Measurements from ENCODE around the gene CFAP97D1.

CFAP97D1 gene

GRCh38 chr17:43780135-43780534 lies at the start of gene CFAP97D1:
CFAP97D1 (plus strand) TSS chr17:43780435; CDS start chr17:43780463, 28 bp downstream.
- DNase-seq: no peak

GRCh38 chr17:43732958-43733357 lies 47.3 kb upstream of the CFAP97D1 start:
- DNase-seq: no peak

GRCh38 chr17:43733956-43734355 lies 46.3 kb upstream of the CFAP97D1 start:
- no peak for DNase-seq

DNA sequence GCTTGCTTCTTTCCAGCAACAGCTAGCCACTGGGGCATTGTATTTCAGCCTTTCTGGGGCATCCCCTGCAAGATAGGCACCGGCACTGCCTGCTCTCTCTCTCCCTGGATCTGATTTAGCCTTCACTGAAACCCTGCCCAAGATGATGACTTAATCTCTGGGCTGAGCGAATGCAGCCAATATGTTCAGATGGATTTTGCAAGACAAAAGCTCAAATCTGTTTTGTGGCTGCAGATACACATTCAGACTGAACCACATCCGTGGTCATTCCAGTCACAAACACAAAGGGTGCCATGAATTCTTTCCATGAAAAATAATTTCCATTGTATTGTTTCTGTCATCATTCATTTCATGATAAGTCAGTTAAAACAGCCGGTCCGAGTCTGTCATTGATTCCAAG lies 45.9 kb upstream of the CFAP97D1 start:
- DNase-seq: no peak

DNA sequence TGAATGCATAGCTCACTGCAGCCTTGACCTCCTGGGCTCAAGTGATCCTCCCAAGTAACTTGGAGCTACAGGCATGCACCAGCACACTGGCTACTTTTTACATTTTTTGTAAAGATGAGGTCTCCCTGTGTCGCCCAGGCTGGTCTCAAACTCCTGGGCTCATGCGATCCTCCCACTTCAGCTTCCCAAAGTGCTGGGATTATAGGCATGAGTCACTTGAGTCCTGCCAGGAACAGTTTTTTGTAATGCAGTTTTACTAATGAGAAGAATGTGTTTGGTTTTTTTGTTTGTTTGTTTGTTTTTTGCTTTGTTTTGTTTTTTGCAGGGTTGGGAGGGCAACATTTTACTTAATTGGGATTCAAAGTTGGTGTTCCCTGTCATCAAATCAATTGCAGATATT lies 43.8 kb upstream of the CFAP97D1 start:
- no peak for DNase-seq

DNA sequence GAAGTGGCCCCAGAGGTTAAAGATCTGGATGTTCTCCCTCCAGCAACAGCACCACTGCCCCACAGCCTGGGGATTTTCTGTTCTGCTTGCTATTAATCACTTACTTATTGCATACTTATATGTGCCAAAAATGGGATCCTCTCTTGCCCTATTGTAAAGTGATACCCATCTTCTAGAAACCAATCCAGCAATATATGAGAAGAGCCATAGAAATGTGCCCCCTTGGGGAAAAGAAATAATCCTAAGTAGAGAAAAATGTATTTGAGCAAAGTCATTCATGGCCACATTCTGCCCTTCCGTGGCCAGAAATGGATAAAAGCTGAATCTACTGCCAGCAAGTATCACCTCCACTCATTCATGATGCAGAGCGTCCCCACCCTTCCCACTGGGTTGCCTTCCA lies 42.5 kb upstream of the CFAP97D1 start:
- no peak for DNase-seq

DNA sequence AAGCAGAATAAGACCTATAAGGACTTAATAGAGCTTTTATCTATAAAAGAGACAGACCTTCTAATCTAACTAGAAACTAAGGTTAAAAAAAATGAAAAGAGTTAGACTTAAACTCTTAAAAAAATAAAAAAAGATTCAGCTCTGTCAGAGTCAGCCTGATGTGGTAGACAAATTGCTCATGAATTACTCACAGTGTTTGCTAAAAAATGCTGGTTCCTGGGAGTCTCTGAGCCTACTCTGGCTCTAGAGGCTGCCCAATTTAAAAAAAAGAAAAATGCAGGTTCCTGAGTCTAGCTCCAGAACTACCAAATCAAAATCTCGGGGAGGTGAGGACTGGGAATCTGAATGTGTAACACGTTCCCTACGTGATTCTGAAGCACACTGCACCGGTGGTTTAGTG lies 39.7 kb upstream of the CFAP97D1 start:
- no peak for DNase-seq

DNA sequence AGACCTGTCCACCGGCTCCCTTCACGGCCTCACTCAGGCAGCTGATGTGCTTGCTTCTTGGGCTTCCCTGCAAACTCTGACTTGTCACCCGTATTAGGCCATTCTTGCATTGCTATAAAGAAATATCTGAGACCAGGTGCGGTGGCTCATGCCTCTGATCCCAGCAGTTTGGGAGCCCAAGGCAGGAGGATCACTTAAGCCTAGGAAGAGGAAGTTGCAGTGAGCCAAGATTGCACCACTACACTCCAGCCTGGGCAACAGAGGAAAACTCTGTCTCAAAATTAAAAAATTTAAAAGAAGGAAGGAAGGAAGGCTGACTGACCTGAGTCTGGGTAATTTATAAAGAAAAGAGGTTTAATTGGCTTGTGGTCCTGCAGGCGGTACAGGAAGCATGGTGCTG lies 38.6 kb upstream of the CFAP97D1 start:
- DNase-seq: no peak

DNA sequence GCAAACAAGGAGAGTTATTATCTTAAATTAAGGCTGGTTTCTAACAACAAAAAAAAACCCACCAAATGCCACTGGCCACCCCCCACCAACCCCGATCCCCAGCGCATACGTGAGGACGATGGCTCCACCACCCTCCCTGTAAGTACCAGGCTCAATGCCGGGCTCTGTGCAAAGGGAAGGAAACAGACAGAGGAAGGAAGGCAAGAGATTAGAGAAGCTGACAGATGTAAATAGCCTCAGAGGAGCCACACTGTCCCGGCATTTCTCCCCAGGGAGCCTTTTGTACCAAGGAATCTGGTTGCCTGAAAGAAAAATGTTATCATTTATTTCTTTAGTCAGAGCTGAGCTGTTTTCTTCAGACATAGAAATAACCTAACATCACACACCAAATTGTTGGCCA lies 34.7 kb upstream of the CFAP97D1 start:
- DNase-seq: no peak

DNA sequence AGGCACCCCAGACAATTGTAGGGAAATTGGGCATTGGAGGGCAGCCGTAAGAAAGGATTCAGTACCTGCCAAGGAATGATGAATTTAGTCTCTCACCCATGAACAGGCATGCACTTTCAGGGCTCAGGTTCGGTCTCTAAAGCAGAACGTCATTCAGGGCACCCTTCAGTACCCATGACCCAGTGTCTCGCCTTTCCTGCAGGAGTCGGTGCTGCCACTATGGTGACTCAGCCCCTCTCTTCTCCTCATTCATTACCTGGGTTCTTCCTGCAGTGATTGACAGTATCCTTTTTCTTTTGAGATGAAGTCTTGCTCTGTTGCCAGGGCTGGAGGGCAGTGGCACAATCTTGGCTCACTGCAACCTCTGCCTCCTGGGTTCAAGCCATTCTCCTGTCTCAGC lies 30.1 kb upstream of the CFAP97D1 start:
- no peak for DNase-seq

- DNase-seq: no peak
These were observed 26.6 kb upstream of the CFAP97D1 start for GRCh38 chr17:43753493-43754129.

DNA sequence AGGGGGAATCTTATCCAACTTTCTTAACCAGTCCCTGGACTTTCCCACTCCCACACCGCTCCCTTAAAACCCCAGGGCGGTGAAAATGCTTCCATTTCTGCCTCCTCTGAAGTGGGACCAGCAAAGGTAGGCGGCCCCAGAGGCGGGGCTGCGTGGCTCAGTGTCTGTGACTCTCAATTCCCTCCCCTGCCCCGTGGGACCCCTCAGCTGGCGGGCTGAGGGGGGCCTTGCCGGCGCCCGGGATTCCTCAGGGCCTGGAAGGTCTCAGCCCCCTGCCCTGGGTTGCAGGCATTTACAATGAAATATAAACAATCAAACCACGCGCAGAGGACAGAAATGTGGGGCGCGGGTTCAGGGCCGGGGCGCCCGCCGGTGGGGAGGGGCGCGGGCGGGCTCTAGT lies 25.3 kb upstream of the CFAP97D1 start:
- no peak for DNase-seq

- no peak for DNase-seq
These were observed 24.8 kb upstream of the CFAP97D1 start for GRCh38 chr17:43755389-43755875.

GRCh38 chr17:43756201-43756600 lies 24.0 kb upstream of the CFAP97D1 start:
- no peak for DNase-seq

- no peak for DNase-seq
These were observed 23.0 kb upstream of the CFAP97D1 start for GRCh38 chr17:43757171-43757660.

DNA sequence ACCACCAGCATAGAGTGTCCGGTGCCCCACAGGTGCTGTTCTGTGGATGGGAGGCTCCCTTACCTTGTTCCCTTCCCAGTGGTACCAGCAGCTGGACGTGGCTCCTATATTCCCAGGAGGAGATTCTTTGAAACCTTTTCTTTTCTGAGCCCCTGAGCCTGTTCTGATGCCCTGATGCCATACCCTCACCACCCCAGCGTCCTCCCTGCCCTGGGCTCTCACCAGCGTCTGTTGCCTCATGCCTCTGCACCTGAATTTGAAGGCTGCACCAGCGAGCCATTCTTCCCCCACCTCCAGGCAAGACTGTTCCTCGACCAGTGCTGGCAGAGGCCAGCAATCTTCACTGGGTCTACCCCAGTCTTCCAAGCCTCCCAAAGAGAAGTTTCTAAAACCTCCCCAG lies 22.1 kb upstream of the CFAP97D1 start:
- no peak for DNase-seq

DNA sequence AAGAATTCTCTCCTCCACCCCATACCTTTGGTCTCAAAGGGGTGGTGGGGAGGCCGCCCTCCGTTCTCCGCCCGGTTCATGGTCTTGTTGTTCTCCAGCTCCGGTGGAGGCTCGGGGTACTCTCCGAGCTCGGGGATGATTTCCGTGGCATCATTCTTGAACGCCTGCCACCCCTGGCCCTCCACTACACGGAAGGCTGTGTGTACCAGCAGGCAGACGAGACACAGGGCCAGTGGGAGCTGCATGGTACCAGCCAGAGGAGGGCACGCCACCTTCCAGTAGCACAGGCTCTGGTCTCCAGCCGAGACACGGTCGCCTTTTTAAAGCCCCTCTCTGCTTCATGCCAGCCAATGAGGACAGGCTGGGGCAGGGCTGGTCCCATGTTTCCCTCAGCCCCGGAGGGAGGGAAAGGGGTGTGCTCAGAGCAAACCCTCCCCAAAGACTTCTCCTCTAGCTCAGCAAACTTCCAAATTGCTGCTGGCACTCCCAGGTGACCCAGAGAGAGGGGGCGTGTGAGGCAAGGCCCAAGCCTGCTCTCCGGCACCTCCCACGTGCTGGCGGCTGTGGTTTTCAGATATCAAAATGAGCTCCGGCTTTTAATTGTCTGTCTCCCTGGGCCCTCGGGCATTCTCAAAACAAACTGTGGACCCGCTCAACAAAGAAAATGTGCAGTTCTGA lies 21.6 kb upstream of the CFAP97D1 start, which contains the start of gene SOST:
TSS of gene SOST (minus strand) at position 295 of the 678 bp plus-strand sequence. CDS start at position 245, 50 bp downstream.
- no peak for DNase-seq

DNA sequence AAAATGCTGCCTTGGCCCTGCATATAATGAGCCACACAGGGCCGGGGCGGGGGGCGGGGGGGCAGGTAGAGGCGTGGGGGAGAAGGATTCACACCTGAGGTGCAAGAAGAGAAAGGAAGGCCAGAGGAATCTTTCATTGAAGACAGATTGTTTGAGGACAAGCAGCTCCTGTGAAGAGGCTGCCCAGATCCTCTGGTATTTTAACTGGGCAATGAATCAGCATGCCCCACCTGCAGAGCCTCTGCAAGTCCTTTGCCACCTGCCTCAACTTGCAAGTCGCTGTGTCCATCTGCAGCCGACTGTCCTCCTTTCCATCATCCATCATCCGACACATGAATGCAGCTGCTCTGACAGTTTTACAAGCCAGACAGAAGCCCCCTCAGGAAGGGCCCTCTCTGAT lies 20.4 kb upstream of the CFAP97D1 start:
- DNase-seq: no peak

DNA sequence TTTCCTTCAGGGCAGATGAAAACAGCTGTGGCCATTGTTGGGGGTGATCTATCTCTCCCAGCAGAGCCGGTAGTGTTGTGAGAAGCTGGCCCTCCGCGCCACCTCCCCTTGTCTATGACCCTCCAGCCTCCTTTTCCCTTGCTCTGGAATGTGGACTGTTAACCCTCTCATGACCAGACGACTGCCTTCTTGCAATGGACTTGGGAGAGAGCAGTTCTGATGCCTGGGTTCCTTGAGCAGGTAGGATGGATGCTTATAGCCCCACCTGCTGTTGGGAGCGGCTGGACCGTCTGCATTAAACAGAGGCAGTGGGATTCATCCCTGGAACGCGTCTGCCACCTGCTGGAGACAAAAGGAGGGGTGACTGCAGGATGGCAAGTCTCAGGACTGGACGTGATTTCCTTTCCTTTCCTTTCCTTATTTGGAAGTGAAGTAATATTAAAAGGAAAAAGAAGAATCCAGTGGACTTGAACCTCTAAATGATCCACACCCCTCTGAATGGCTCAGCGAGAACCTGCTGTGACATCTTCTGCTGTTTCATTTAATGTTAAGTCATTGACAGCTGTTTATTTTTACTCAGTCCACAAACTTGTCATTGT lies 19.9 kb upstream of the CFAP97D1 start:
- no peak for DNase-seq

- no peak for DNase-seq
These were observed 13.7 kb upstream of the CFAP97D1 start for GRCh38 chr17:43766413-43767052.

DNA sequence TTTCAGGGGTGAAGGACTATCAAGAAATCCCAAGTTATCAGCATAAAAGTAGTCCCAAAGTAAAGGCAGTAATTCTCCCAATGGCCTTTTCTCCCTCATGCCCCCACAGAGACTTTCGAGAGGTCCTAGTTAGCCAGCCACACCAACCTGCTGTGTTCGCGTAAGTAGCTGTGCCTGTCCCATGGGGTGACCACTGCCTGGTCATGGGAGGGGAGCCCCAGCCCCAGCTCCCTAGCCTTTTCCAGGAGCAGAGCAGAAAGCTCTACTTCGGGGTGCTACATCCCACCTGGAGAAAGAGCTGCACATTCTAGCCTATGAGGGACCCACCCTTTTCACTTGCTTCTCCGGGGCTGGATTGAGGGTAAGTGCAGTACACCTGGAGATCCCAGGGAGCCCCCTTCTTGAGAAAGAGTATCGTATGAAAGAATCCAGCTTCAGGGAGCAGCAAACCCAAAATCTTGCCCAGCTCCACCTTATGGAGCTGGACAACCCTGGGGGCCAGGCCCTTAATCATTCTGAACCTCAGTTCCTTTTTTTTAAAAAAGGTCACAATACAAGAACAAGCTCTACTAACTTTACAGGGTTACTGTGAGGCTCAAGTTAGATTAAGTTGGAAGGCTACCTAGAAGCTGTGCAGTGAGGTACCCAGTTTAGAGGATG lies 13.1 kb upstream of the CFAP97D1 start:
- no peak for DNase-seq

- DNase-seq: no peak
These were observed 12.5 kb upstream of the CFAP97D1 start for GRCh38 chr17:43767713-43768059.

GRCh38 chr17:43768382-43768781 lies 11.9 kb upstream of the CFAP97D1 start:
- DNase-seq: peak; percentile 83
